ENCODE results near the gene WNT6. TPM values are rescaled to one million over a fixed set of nuclear protein-coding genes. Genes with fewer than 3 reads are reported as not detected.

WNT6 gene
- total and polyA plus RNA-seq, 4 donors = 0.08 to 0.20 TPM; not detected in 2

- TF ChIP-seq TAF1 (conservative IDR thresholded peaks at IDR 0.05) = no peak
- TF ChIP-seq ZBTB33 (IDR thresholded peaks at IDR 0.05) = no peak
- TF ChIP-seq JUND (IDR thresholded peaks at IDR 0.05) = no peak
- TF ChIP-seq HNF4A (conservative IDR thresholded peaks at IDR 0.05) = no peak
- TF ChIP-seq NR2F2 (IDR thresholded peaks at IDR 0.05) = no peak
- TF ChIP-seq REST (IDR thresholded peaks at IDR 0.05) = no peak
- 82% methylated on average over 4 of the region's 4 CpGs for WGBS
- DNase-seq (ENCODE audit: low spot score) = no peak
- H3K9me3 ChIP-seq (ENCODE audit: control insufficient read depth in 4 of 4, low read length in 3 of 4) = no peaks in the 10 kb centered on the region
- H3K4me3 ChIP-seq (ENCODE audit: low read depth in 1 of 3, low read length in 3 of 3) = no peak overlapping the region
- H3K27me3 ChIP-seq (ENCODE audit: control insufficient read depth in 4 of 4, insufficient read depth in 4 of 4, low read length in 3 of 4) = peaks cover 3 to 9% (median 4%) of the 10 kb centered on the region in 4 donors
- H3K9ac ChIP-seq (ENCODE audit: low read depth in 1 of 2, low read length in 2 of 2) = no peak overlapping the region
- H3K4me1 ChIP-seq (ENCODE audit: control insufficient read depth in 4 of 4, insufficient read depth in 4 of 4, low read length in 3 of 4) = peaks cover 0 to 7% (median 4%) of the 10 kb centered on the region in 4 donors
- no peak overlapping the region for H3K27ac ChIP-seq (ENCODE audit: low read depth in 1 of 2, low read length in 2 of 2)
- no peaks in the 10 kb centered on the region for H3K36me3 ChIP-seq (ENCODE audit: control insufficient read depth in 4 of 4, insufficient read depth in 3 of 4, low read depth in 1 of 4, low read length in 3 of 4)
Measured at GRCh38 chr2:218865396-218865795, 5.8 kb downstream of the WNT6 start.

- Histone ChIP-seq H3K4me1 (ENCODE audit: control insufficient read depth in 4 of 4, insufficient read depth in 4 of 4, low read length in 3 of 4) (peaks cover 0 to 4% (median 2%) of the 10 kb centered on the region in 4 donors), H3K4me3 (ENCODE audit: low read depth in 1 of 3, low read length in 3 of 3) (no peak overlapping the region), H3K9ac (ENCODE audit: low read depth in 1 of 2, low read length in 2 of 2) (no peak overlapping the region), H3K27me3 (ENCODE audit: control insufficient read depth in 4 of 4, insufficient read depth in 4 of 4, low read length in 3 of 4) (peaks cover 2 to 8% (median 3%) of the 10 kb centered on the region in 4 donors), H3K27ac (ENCODE audit: low read depth in 1 of 2, low read length in 2 of 2) (no peak overlapping the region), H3K36me3 (ENCODE audit: control insufficient read depth in 4 of 4, insufficient read depth in 3 of 4, low read depth in 1 of 4, low read length in 3 of 4) (no peaks in the 10 kb centered on the region), H3K9me3 (ENCODE audit: control insufficient read depth in 4 of 4, low read length in 3 of 4) (no peaks in the 10 kb centered on the region)
- DNase-seq (ENCODE audit: low spot score) = no peak
- WGBS = 69% methylated on average over 6 of the region's 6 CpGs
- TF ChIP-seq MAX (IDR thresholded peaks at IDR 0.05) (no peak), EGR1 (IDR thresholded peaks at IDR 0.05; ENCODE audit: low read depth in 2 of 2) (no peak), HNF4A (conservative IDR thresholded peaks at IDR 0.05) (no peak), REST (IDR thresholded peaks at IDR 0.05) (no peak), SP1 (IDR thresholded peaks at IDR 0.05) (no peak), FOXA1 (IDR thresholded peaks at IDR 0.05) (no peak), CTCF (IDR thresholded peaks at IDR 0.05; ENCODE audit: low read depth, low read length, missing input control) (no peak), FOXA2 (IDR thresholded peaks at IDR 0.05) (no peak), ATF3 (IDR thresholded peaks at IDR 0.05) (no peak), YY1 (IDR thresholded peaks at IDR 0.05) (no peak), ZBTB33 (IDR thresholded peaks at IDR 0.05) (no peak), RAD21 (IDR thresholded peaks at IDR 0.05) (no peak), GABPA (IDR thresholded peaks at IDR 0.05 in 1 of 2, conservative IDR thresholded peaks at IDR 0.05 in 1 of 2) (no peak)
Measured at GRCh38 chr2:218865999-218866398, 6.4 kb downstream of the WNT6 start.
